HG03342 (cell line): ENCODE data around the gene LMO1.

Experiments used
- ATAC-seq: cut with Tn5 transposase; IDR thresholded peaks from one replicate; pipeline ENCODE4 v1.9.1; 2021; ENCODE audit warnings: mild to moderate bottlenecking, moderate library complexity; ENCODE audit not compliant: unreplicated experiment

LMO1 gene

GRCh38 chr11:8250434-8250833 is 13.2 kb downstream of the LMO1 start:
- ATAC-seq, result no peak

- ATAC-seq, result no peak
Observed at GRCh38 chr11:8249482-8249881, 14.2 kb downstream of the LMO1 start.

- no peak for ATAC-seq
Observed at GRCh38 chr11:8248786-8249185, 14.9 kb downstream of the LMO1 start.

- no peak for ATAC-seq
Observed at GRCh38 chr11:8247312-8247711, 16.4 kb downstream of the LMO1 start.

GRCh38 chr11:8243458-8243857 is 20.2 kb downstream of the LMO1 start:
- no peak for ATAC-seq

GRCh38 chr11:8242499-8243280 is 21.0 kb downstream of the LMO1 start:
- ATAC-seq, result no peak

- ATAC-seq, result no peak
Observed at GRCh38 chr11:8242118-8242475, 21.6 kb downstream of the LMO1 start.

GRCh38 chr11:8241373-8242117 is 22.1 kb downstream of the LMO1 start:
- ATAC-seq, result no peak

GRCh38 chr11:8239536-8240228 is 24.0 kb downstream of the LMO1 start:
- no peak for ATAC-seq

GRCh38 chr11:8239040-8239439 is 24.6 kb downstream of the LMO1 start:
- ATAC-seq, result no peak

- ATAC-seq, result no peak
Observed at GRCh38 chr11:8237453-8237852, 26.2 kb downstream of the LMO1 start.

GRCh38 chr11:8235925-8236324 is 27.8 kb downstream of the LMO1 start:
- ATAC-seq, result no peak

GRCh38 chr11:8234910-8235309 is 28.8 kb downstream of the LMO1 start:
- ATAC-seq, result no peak

- ATAC-seq, result no peak
Observed at GRCh38 chr11:8234425-8234821, 29.3 kb downstream of the LMO1 start.

- ATAC-seq, result no peak
Observed at GRCh38 chr11:8233691-8234424, 29.8 kb downstream of the LMO1 start.

- ATAC-seq, result no peak
Observed at GRCh38 chr11:8232849-8233606, 30.6 kb downstream of the LMO1 start.

- ATAC-seq, result no peak
Observed at GRCh38 chr11:8232414-8232813, 31.3 kb downstream of the LMO1 start.

GRCh38 chr11:8231979-8232378 is 31.7 kb downstream of the LMO1 start:
- no peak for ATAC-seq

GRCh38 chr11:8230921-8231847 is 32.5 kb downstream of the LMO1 start:
- no peak for ATAC-seq
